Measurements from ENCODE around the gene ZNF701.
A peak's percentile ranks its signal among the peaks of the same experiment; 100 is the strongest.
"Not testable (repeated sequence)": the region's sequence is repeated elsewhere in the genome, so short reads cannot be mapped to it uniquely, and the experiment has no call there.

ZNF701 gene

GRCh38 chr19:52570000-52570861, at the start of gene ZNF701:
ZNF701 (plus strand) TSS chr19:52570287; CDS start chr19:52574148, 3,861 bp downstream.
- DNase-seq: peak; percentile 94

GRCh38 chr19:52522551-52522950, 47.5 kb upstream of the ZNF701 start:
- no peak for DNase-seq

GRCh38 chr19:52524086-52524485, 46.0 kb upstream of the ZNF701 start:
- DNase-seq: no peak

- peak; percentile 94 for DNase-seq
These were observed 42.7 kb upstream of the ZNF701 start, which contains the start of gene ZNF808 for GRCh38 chr19:52527134-52527955. ZNF808 (plus strand) TSS chr19:52527668; CDS start chr19:52543285, 15,617 bp downstream.

GRCh38 chr19:52527956-52528351, 42.1 kb upstream of the ZNF701 start:
- DNase-seq: peak; percentile 29

GRCh38 chr19:52532480-52532879, 37.6 kb upstream of the ZNF701 start:
- no peak for DNase-seq

- DNase-seq: no peak
These were observed 36.2 kb upstream of the ZNF701 start for GRCh38 chr19:52533901-52534300.

- not testable (repeated sequence) for DNase-seq
These were observed 34.7 kb upstream of the ZNF701 start for GRCh38 chr19:52535385-52535770.

GRCh38 chr19:52535771-52536447, 34.2 kb upstream of the ZNF701 start:
- DNase-seq: peak; percentile 90

- no peak for DNase-seq
These were observed 33.7 kb upstream of the ZNF701 start for GRCh38 chr19:52536448-52536800.

GRCh38 chr19:52538815-52539214, 31.3 kb upstream of the ZNF701 start:
- DNase-seq: not testable (repeated sequence)

- not testable (repeated sequence) for DNase-seq
These were observed 28.9 kb upstream of the ZNF701 start for GRCh38 chr19:52541176-52541575.

GRCh38 chr19:52541608-52542007, 28.5 kb upstream of the ZNF701 start:
- no peak for DNase-seq

- not testable (repeated sequence) for DNase-seq
These were observed 27.5 kb upstream of the ZNF701 start for GRCh38 chr19:52542541-52542940.

GRCh38 chr19:52542984-52543664, 27.0 kb upstream of the ZNF701 start:
- DNase-seq: no peak

GRCh38 chr19:52554216-52554971, 15.7 kb upstream of the ZNF701 start:
- DNase-seq: no peak

GRCh38 chr19:52557231-52557995, 12.7 kb upstream of the ZNF701 start:
- no peak for DNase-seq

GRCh38 chr19:52558732-52559445, 11.2 kb upstream of the ZNF701 start:
- peak; percentile 21 for DNase-seq

- DNase-seq: not testable (repeated sequence)
These were observed 8.5 kb upstream of the ZNF701 start for GRCh38 chr19:52561611-52562010.

- DNase-seq: no peak
These were observed 4.0 kb upstream of the ZNF701 start for GRCh38 chr19:52566121-52566520.

All from NCI-H82 (cell line).